NCI-H146 (cell line): ENCODE results near the gene EGFL8.

Source experiments
- DNase-seq: peaks from one replicate; lab custom pipeline; 2025; lab: John Stamatoyannopoulos, UW

Gene EGFL8

GRCh38 chr6:32168350-32168749 lies 4.0 kb downstream of the EGFL8 start:
- no peak for DNase-seq

GRCh38 chr6:32168807-32169591 lies 4.6 kb downstream of the EGFL8 start:
- no peak for DNase-seq

GRCh38 chr6:32170294-32170693 lies 5.9 kb downstream of the EGFL8 start:
- DNase-seq: no peak

GRCh38 chr6:32171234-32171633 lies 6.8 kb downstream of the EGFL8 start:
- DNase-seq: no peak

GRCh38 chr6:32173051-32173727 lies 8.8 kb downstream of the EGFL8 start:
- DNase-seq: no peak

GRCh38 chr6:32174416-32174815 lies 10.0 kb downstream of the EGFL8 start:
- DNase-seq: no peak

- DNase-seq: no peak
Observed at GRCh38 chr6:32175322-32175710, 10.9 kb downstream of the EGFL8 start.

- peak; percentile 97 for DNase-seq
Observed at GRCh38 chr6:32175711-32176475, 11.5 kb downstream of the EGFL8 start, which contains the start of gene AGPAT1. Gene AGPAT1, minus strand, starts transcription at chr6:32176084. Its CDS starts 4,588 bp downstream, at chr6:32171496.

GRCh38 chr6:32176476-32177182 lies 12.2 kb downstream of the EGFL8 start:
- DNase-seq: peak; percentile 22

GRCh38 chr6:32177183-32177787 lies 12.9 kb downstream of the EGFL8 start:
- peak; percentile 78 for DNase-seq

- DNase-seq: peak; percentile 99
Observed at GRCh38 chr6:32177788-32178546, 13.6 kb downstream of the EGFL8 start, which contains the start of gene RNF5. Gene RNF5, plus strand, starts transcription at chr6:32178405. Its CDS starts 107 bp downstream, at chr6:32178512.

GRCh38 chr6:32178547-32179440 lies 14.4 kb downstream of the EGFL8 start:
- no peak for DNase-seq

- no peak for DNase-seq
Observed at GRCh38 chr6:32179766-32180405, 15.5 kb downstream of the EGFL8 start.

GRCh38 chr6:32181148-32181702 lies 16.8 kb downstream of the EGFL8 start:
- DNase-seq: no peak

GRCh38 chr6:32181915-32182529 lies 17.6 kb downstream of the EGFL8 start:
- no peak for DNase-seq

- DNase-seq: no peak
Observed at GRCh38 chr6:32182555-32182981, 18.2 kb downstream of the EGFL8 start.

GRCh38 chr6:32183030-32183429 lies 18.6 kb downstream of the EGFL8 start:
- DNase-seq: no peak

- no peak for DNase-seq
Observed at GRCh38 chr6:32183483-32184083, 19.2 kb downstream of the EGFL8 start.
